OCI-LY3 (cell line): Measurements from ENCODE around the gene CTBP2.

Experiments
- H2AFZ ChIP-seq: fragments of 200-600, 300-600 bp; shearing (Covaris generic); 2 replicates; pipeline ENCODE4 v1.6.0; 2014; ENCODE audit warnings: antibody characterized with exemption, low read depth, low read length
- H3K27ac ChIP-seq: fragments of 200-600, 300-600 bp; sonication (generic); 2 replicates; pipeline ENCODE4 v1.5.1; 2014; ENCODE audit warnings: mild to moderate bottlenecking, low read length, moderate library complexity, mixed read lengths
- H3K27me3 ChIP-seq: fragments of 200-600, 300-600 bp; sonication (generic); 2 replicates; pipeline ENCODE4 v1.6.1; 2014; ENCODE audit warnings: low read depth, low read length, mixed read lengths
- H3K36me3 ChIP-seq: fragments of 200-600, 300-600 bp; sonication (generic); replicated peaks from 2 replicates; pipeline ENCODE3; 2014; ENCODE audit warnings: low read depth, low read length, mixed read lengths
- H3K4me1 ChIP-seq: fragments of 300-600, 200-600 bp; sonication (generic); 2 replicates; pipeline ENCODE4 v1.6.1; 2014; ENCODE audit warnings: low read length, mixed read lengths
- H3K4me2 ChIP-seq: fragments of 200-600, 300-600 bp; sonication (generic); 2 replicates; pipeline ENCODE4 v1.6.1; 2014; ENCODE audit warnings: low read length, mixed read lengths
- H3K4me3 ChIP-seq: fragments of 300-600, 200-600 bp; sonication (generic); 2 replicates; pipeline ENCODE4 v1.5.1; 2014; ENCODE audit warnings: antibody characterized with exemption, mild to moderate bottlenecking, low read length, moderate library complexity
- H3K79me2 ChIP-seq: fragments of 300-600, 200-600 bp; shearing (Covaris generic); 2 replicates; pipeline ENCODE4 v1.6.1; 2014; ENCODE audit warnings: mild to moderate bottlenecking, low read length, mixed read lengths
- H3K9ac ChIP-seq: fragments of 300-600, 200-600 bp; shearing (Covaris generic); 2 replicates; pipeline ENCODE4 v1.6.0; 2014; ENCODE audit warnings: mild to moderate bottlenecking, low read length, moderate library complexity
- H3K9me3 ChIP-seq: fragments of 200-600, 300-600 bp; shearing (Covaris generic); 2 replicates; pipeline ENCODE4 v1.6.1; 2014; ENCODE audit warnings: low read length, mixed read lengths; ENCODE audit not compliant: insufficient read depth
- H4K20me1 ChIP-seq: fragments of 200-600, 300-600 bp; sonication (generic); 2 replicates; pipeline ENCODE4 v1.6.1; 2016; ENCODE audit warnings: low read length, mixed read lengths; ENCODE audit not compliant: insufficient read depth
- CTCF ChIP-seq: fragments of 200-600, 300-600 bp; sonication (generic); IDR thresholded peaks from 2 replicates; pipeline ENCODE4 v1.5.1; 2014; ENCODE audit warnings: antibody characterized with exemption, low read length, low read depth
- EZH2phosphoT487 ChIP-seq: fragments of 200-600 bp; shearing (Covaris generic); IDR thresholded peaks from 2 replicates; pipeline ENCODE4 v1.6.1; 2018; ENCODE audit warnings: antibody characterized with exemption, mixed run types, low read depth

The CTBP2 gene

GRCh38 chr10:125129076-125129458 is 31.3 kb downstream of the CTBP2 start:
- TF ChIP-seq CTCF (no peak), EZH2phosphoT487 (no peak)
- no peaks in the 10 kb centered on the region for H4K20me1 ChIP-seq
- H3K4me2 ChIP-seq, result no peak overlapping the region
- H3K9ac ChIP-seq, result no peak overlapping the region
- H3K4me1 ChIP-seq, result no peaks in the 10 kb centered on the region
- peaks cover 18% of the 10 kb centered on the region for H3K27me3 ChIP-seq
- no peak overlapping the region for H3K4me3 ChIP-seq
- no peak overlapping the region for H2AFZ ChIP-seq
- no peaks in the 10 kb centered on the region for H3K9me3 ChIP-seq
- no peaks in the 10 kb centered on the region for H3K36me3 ChIP-seq
- no peak overlapping the region for H3K27ac ChIP-seq
- H3K79me2 ChIP-seq, result no peaks in the 10 kb centered on the region

GRCh38 chr10:125128397-125129075 is 31.8 kb downstream of the CTBP2 start:
- Histone ChIP-seq H3K27ac (no peak overlapping the region), H3K36me3 (no peaks in the 10 kb centered on the region), H3K4me1 (no peaks in the 10 kb centered on the region), H3K4me2 (no peak overlapping the region), H2AFZ (no peak overlapping the region), H3K9me3 (no peaks in the 10 kb centered on the region), H3K27me3 (peaks cover 15% of the 10 kb centered on the region), H3K4me3 (no peak overlapping the region), H4K20me1 (no peaks in the 10 kb centered on the region), H3K79me2 (no peaks in the 10 kb centered on the region), H3K9ac (no peak overlapping the region)
- TF ChIP-seq CTCF, result no peak
- TF ChIP-seq EZH2phosphoT487, result no peak

GRCh38 chr10:125127986-125128385 is 32.4 kb downstream of the CTBP2 start:
- H3K27ac ChIP-seq, result no peak overlapping the region
- H3K9me3 ChIP-seq, result no peaks in the 10 kb centered on the region
- no peak for TF ChIP-seq CTCF
- TF ChIP-seq EZH2phosphoT487, result no peak
- H3K36me3 ChIP-seq, result no peaks in the 10 kb centered on the region
- H3K4me3 ChIP-seq, result no peak overlapping the region
- no peaks in the 10 kb centered on the region for H4K20me1 ChIP-seq
- no peaks in the 10 kb centered on the region for H3K4me1 ChIP-seq
- peaks cover 14% of the 10 kb centered on the region for H3K27me3 ChIP-seq
- H3K4me2 ChIP-seq, result no peak overlapping the region
- H2AFZ ChIP-seq, result no peak overlapping the region
- no peak overlapping the region for H3K9ac ChIP-seq
- H3K79me2 ChIP-seq, result no peaks in the 10 kb centered on the region

GRCh38 chr10:125127110-125127509 is 33.3 kb downstream of the CTBP2 start:
- H4K20me1 ChIP-seq, result no peaks in the 10 kb centered on the region
- H3K4me2 ChIP-seq, result no peak overlapping the region

More at GRCh38 chr10:125127110-125127509, 33.3 kb downstream of the CTBP2 start:
- H3K27ac ChIP-seq, result no peak overlapping the region
- no peak overlapping the region for H3K4me3 ChIP-seq
- TF ChIP-seq CTCF, result no peak
- no peak for TF ChIP-seq EZH2phosphoT487
- no peaks in the 10 kb centered on the region for H3K36me3 ChIP-seq
- H3K9ac ChIP-seq, result no peak overlapping the region
- H3K9me3 ChIP-seq, result no peaks in the 10 kb centered on the region
- no peaks in the 10 kb centered on the region for H3K4me1 ChIP-seq
- H2AFZ ChIP-seq, result no peak overlapping the region
- peaks cover 10% of the 10 kb centered on the region for H3K27me3 ChIP-seq
- no peaks in the 10 kb centered on the region for H3K79me2 ChIP-seq
